Testis (tissue), 3 donors: ENCODE data around the gene HTR4. TPM values are rescaled to one million over a fixed set of nuclear protein-coding genes. Genes with fewer than 3 reads are reported as not detected.

Source experiments
- DNase-seq: peaks from one replicate; pipeline ENCODE4 v3.0.0-alpha.2; 2019
- H3K27ac ChIP-seq, 2 donors: fragments of 200-600 bp; sonication (generic); one replicate each; pipeline ENCODE4 v1.5.1; 2019
- H3K27me3 ChIP-seq: fragments of 200-600 bp; sonication (generic); one replicate; pipeline ENCODE4 v1.5.1; 2019
- H3K36me3 ChIP-seq: fragments of 200-600 bp; sonication (generic); one replicate; pipeline ENCODE4 v1.5.1; 2017; ENCODE audit warnings: low read depth; ENCODE audit errors: missing control alignments
- H3K4me1 ChIP-seq: fragments of 200-600 bp; sonication (generic); one replicate; pipeline ENCODE4 v1.5.1; 2019
- H3K4me3 ChIP-seq, 2 donors: fragments of 200-600 bp; sonication (generic); one replicate each; pipeline ENCODE4 v1.5.1; 2017 to 2019
- H3K9me3 ChIP-seq: fragments of 200-600 bp; sonication (generic); one replicate; pipeline ENCODE4 v1.5.1; 2017
- CTCF ChIP-seq, 3 experiments: fragments of 450-650 bp in 2 of 3; fragments of 200-600 bp in 1 of 3; sonication (generic) in 1 of 3; IDR thresholded peaks; one replicate each; pipeline ENCODE4 v1.5.1; 2016 to 2019; ENCODE audit warnings: antibody characterized with exemption in 3 of 3, mild to moderate bottlenecking in 2 of 3, moderate library complexity in 1 of 3
- POLR2A ChIP-seq: fragments of 450-650 bp; IDR thresholded peaks from one replicate; pipeline ENCODE4 v1.6.1; 2017; ENCODE audit warnings: antibody characterized with exemption, mild to moderate bottlenecking, moderate library complexity
- WGBS, 2 donors: methylation state at CpG; one replicate each; pipeline ENCODE4 v1.1.5; 2018; 5-methylcytosine and 5-hydroxymethylcytosine counted together
- intact Hi-C: fragments of 100-400 bp; cut with DNase I; formaldehyde crosslinking; loops from one replicate; pipeline ENCODE4 v1.15.1; 2023; ENCODE audit warnings: low total_unique reads
- polyA plus RNA-seq: library from polyadenylated mRNA; stranded (reverse); fragments of 350-450 nt; fragmentation: Illumina TruSeq; extraction: RNeasy Lipid Tissue Mini Kit (QIAGEN cat#74804); gene quantifications from one replicate; pipeline ENCODE4 v1.2.3, GENCODE V29; 2014; ENCODE audit warnings: low read depth, low replicate concordance; ENCODE audit not compliant: insufficient read depth
- total RNA-seq, 2 donors: library from RNA; depleted of rRNA; stranded (reverse); fragments of >200 nt; gene quantifications; one replicate each; pipeline ENCODE4 v1.2.3, GENCODE V29; 2016

Gene HTR4
- total and polyA plus RNA-seq, 3 donors from 2014 or later = 0.17 to 0.63 (median 0.56) TPM

DNA sequence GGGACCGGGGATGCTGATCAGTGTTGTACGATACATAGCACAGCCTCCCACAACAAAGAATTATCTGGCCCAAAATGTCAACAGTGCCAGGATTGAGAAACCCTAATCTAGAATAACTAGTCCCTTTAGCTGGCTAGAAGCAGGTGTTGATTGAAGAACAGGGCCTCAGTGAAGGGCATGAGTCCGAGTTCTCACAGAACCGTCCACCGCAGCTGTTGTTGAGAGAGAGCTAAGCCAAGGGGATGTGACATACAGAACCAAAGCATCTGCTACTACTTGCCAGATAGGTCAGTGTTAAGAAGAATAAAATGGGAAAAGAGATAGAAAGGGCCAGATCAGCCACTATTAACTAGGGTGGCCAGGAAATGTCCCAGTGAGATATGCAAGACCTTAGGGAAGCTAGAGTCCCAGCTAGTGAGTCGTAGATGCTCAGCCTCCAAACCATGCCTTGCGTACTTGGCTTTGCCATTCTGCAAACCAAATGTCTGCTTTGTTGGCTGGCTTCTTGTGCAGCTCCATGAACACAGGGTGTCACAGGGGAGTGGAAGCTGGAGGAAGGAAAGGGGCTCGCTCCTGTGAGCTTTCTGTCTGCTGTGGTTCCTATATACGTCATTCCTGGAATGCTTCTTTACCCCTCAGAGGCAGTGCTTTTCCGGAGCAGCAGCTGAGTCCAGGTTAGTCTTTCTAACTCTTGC, 201.7 kb downstream of the HTR4 start:
- no peaks in the 10 kb centered on the region for H3K4me1 ChIP-seq
- no peaks in the 10 kb centered on the region for H3K36me3 ChIP-seq
- H3K9me3 ChIP-seq = no peaks in the 10 kb centered on the region
- no peak overlapping the region for H3K27ac ChIP-seq
- H3K27me3 ChIP-seq = no peaks in the 10 kb centered on the region
- no peak for DNase-seq
- TF ChIP-seq CTCF (IDR thresholded peaks at IDR 0.05) (no peak), POLR2A (no peak)
- H3K4me3 ChIP-seq = no peak overlapping the region
- WGBS, 2 donors = 74 to 87% methylated on average over 10 of the region's 10 CpGs
- intact Hi-C loops = no loop called here

GRCh38 chr5:148446611-148447010, 207.7 kb downstream of the HTR4 start:
- Histone ChIP-seq H3K36me3 (no peaks in the 10 kb centered on the region), H3K9me3 (no peaks in the 10 kb centered on the region), H3K4me1 (no peaks in the 10 kb centered on the region), H3K4me3 (no peak overlapping the region), H3K27ac (no peak overlapping the region), H3K27me3 (no peaks in the 10 kb centered on the region)
- 71 to 83% methylated on average over 2 of the region's 2 CpGs for WGBS, 2 donors
- TF ChIP-seq POLR2A (no peak), CTCF (IDR thresholded peaks at IDR 0.05) (no peak)
- DNase-seq = no peak
- intact Hi-C loops = loop anchor here (10.0 kb wide), 1 partner anchor 278 kb away; no protein-coding TSS in a partner anchor

DNA sequence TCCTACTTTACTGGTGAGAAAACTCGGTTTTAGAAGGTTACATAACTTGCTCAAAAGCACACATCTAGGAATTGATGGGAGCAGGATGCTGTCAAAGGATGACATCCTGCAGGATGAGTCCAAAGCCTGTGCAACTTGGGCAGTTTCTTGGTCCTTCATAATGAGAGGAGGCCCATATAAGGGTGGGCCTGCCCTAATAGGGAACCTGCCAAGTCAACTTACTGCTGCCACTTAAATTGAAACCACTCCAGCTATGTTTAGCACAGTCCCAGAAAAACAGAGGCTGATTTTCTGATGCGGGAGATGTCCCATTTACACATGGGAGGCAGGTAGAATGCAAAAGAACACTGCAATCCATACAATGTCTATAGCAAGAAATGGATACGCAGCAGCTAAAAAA, 208.7 kb downstream of the HTR4 start:
- no peaks in the 10 kb centered on the region for H3K27me3 ChIP-seq
- DNase-seq = no peak
- no peaks in the 10 kb centered on the region for H3K9me3 ChIP-seq
- no peaks in the 10 kb centered on the region for H3K4me1 ChIP-seq
- intact Hi-C loops = loop anchor here (10.0 kb wide), 1 partner anchor 279 kb away; no protein-coding TSS in a partner anchor
- no peak overlapping the region for H3K27ac ChIP-seq
- 68 to 75% methylated on average over 3 of the region's 3 CpGs for WGBS, 2 donors
- H3K36me3 ChIP-seq = no peaks in the 10 kb centered on the region
- no peak overlapping the region for H3K4me3 ChIP-seq
- TF ChIP-seq POLR2A (no peak), CTCF (IDR thresholded peaks at IDR 0.05) (no peak)

GRCh38 chr5:148443998-148444397, 210.3 kb downstream of the HTR4 start:
- H3K9me3 ChIP-seq = no peaks in the 10 kb centered on the region
- no peak overlapping the region for H3K4me3 ChIP-seq
- peak; percentile 69 for DNase-seq
- intact Hi-C loops = loop anchor here (10.0 kb wide), 1 partner anchor 281 kb away; no protein-coding TSS in a partner anchor
- no peaks in the 10 kb centered on the region for H3K36me3 ChIP-seq
- WGBS, 2 donors = 34 to 45% methylated on average over 5 of the region's 5 CpGs
- H3K27ac ChIP-seq = no peak overlapping the region
- H3K4me1 ChIP-seq = no peaks in the 10 kb centered on the region
- no peaks in the 10 kb centered on the region for H3K27me3 ChIP-seq
- no peak for TF ChIP-seq POLR2A
- peak; percentile 71 to 82 (median 75) for TF ChIP-seq CTCF (IDR thresholded peaks at IDR 0.05)

DNA sequence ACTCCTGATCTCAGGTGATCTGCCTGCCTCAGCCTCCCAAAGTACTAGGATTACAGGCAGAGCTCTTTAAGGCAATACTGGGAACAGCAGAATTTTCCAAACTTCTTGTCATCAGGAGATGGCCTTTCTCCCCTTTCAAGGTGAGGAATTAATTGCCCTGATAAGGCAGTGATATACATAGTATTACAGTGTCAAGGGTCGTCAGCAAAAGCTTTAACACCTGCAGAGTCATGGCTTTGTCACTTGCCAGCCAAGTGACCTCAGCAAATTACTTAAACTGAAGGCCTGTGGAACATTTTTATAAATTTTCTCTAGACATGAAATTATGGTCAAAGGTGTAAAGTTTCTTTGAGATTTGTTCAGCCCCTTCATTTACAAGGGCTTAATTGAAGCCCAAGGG, 211.1 kb downstream of the HTR4 start:
- intact Hi-C loops = loop anchor here (10.0 kb wide), 1 partner anchor 282 kb away; no protein-coding TSS in a partner anchor
- no peak for TF ChIP-seq CTCF (IDR thresholded peaks at IDR 0.05)
- TF ChIP-seq POLR2A = no peak
- H3K4me1 ChIP-seq = no peaks in the 10 kb centered on the region
- no peaks in the 10 kb centered on the region for H3K36me3 ChIP-seq
- 65 to 75% methylated on average over 1 of the region's 1 CpG for WGBS, 2 donors
- H3K27ac ChIP-seq = no peak overlapping the region
- no peak for DNase-seq
- no peak overlapping the region for H3K4me3 ChIP-seq
- no peaks in the 10 kb centered on the region for H3K9me3 ChIP-seq
- H3K27me3 ChIP-seq = no peaks in the 10 kb centered on the region
